WTC11 (cell line): ENCODE measurements around the gene MARK3. TPM values are rescaled to one million over a fixed set of nuclear protein-coding genes. Genes with fewer than 3 reads are reported as not detected.
A peak's percentile ranks its signal among the peaks of the same experiment; 100 is the strongest.

Experiments used
- ATAC-seq: fragments of 200-7000 bp; cut with Tn5 transposase; 2 replicates; pipeline ENCODE4 v1.10.0; 2021; ENCODE audit warnings: mild to moderate bottlenecking, moderate library complexity
- CTCF ChIA-PET: fragments of 300-600 bp; sonication (Branson Sonifier 250); formaldehyde crosslinking; loops from one replicate; lab custom pipeline; 2021; ENCODE audit warnings: antibody characterized with exemption; lab: Charles Lee
- POLR2A ChIA-PET: fragments of 350-600 bp; sonication (Branson Sonifier 250); formaldehyde crosslinking; loops from one replicate; lab custom pipeline; 2021; ENCODE audit warnings: antibody characterized with exemption; lab: Charles Lee
- DNase-seq: peaks from one replicate; pipeline ENCODE4 v3.0.0; 2021; ENCODE audit warnings: low spot score
- H3K27ac Mint-ChIP-seq: 2 replicates; pipeline ENCODE4 v1.8.0; 2021; ENCODE audit warnings: mixed read lengths
- H3K27me3 Mint-ChIP-seq: 2 replicates; pipeline ENCODE4 v1.8.0; 2021; ENCODE audit warnings: low read depth, mild to moderate bottlenecking, moderate library complexity, mixed read lengths
- H3K36me3 Mint-ChIP-seq: 2 replicates; pipeline ENCODE4 v1.8.0; 2021; ENCODE audit warnings: mixed read lengths
- H3K4me1 Mint-ChIP-seq: 2 replicates; pipeline ENCODE4 v1.8.0; 2022; ENCODE audit warnings: mixed read lengths
- H3K4me3 Mint-ChIP-seq: 2 replicates; pipeline ENCODE4 v1.8.0; 2021; ENCODE audit warnings: mild to moderate bottlenecking, moderate library complexity, mixed read lengths
- H3K9me3 Mint-ChIP-seq: 2 replicates; pipeline ENCODE4 v1.8.0; 2021; ENCODE audit warnings: mixed read lengths
- ATF2 ChIP-seq: sonication (generic); formaldehyde crosslinking; IDR thresholded peaks from 2 replicates; pipeline ENCODE4 v1.8.1; 2022; ENCODE audit warnings: low read depth, missing genetic modification reagents, borderline replicate concordance
- ATF3 ChIP-seq: sonication (generic); formaldehyde crosslinking; conservative IDR thresholded peaks from 2 replicates; pipeline ENCODE4 v1.8.1; 2022; ENCODE audit warnings: mild to moderate bottlenecking, missing genetic modification reagents
- CTCF ChIP-seq: fragments of 200-600 bp; IDR thresholded peaks from 2 replicates; pipeline ENCODE4 v1.8.0; 2022; ENCODE audit warnings: antibody characterized with exemption
- E2F1 ChIP-seq: sonication (generic); formaldehyde crosslinking; IDR thresholded peaks from 2 replicates; pipeline ENCODE4 v1.8.0; 2022; ENCODE audit warnings: mild to moderate bottlenecking, missing genetic modification reagents
- FOXJ3 ChIP-seq: sonication (generic); formaldehyde crosslinking; IDR thresholded peaks from 2 replicates; pipeline ENCODE4 v1.9.0; 2021; ENCODE audit warnings: missing genetic modification reagents, mild to moderate bottlenecking, borderline replicate concordance
- FOXK1 ChIP-seq: sonication (generic); formaldehyde crosslinking; IDR thresholded peaks from 2 replicates; pipeline ENCODE4 v1.8.0; 2022; ENCODE audit warnings: mild to moderate bottlenecking, moderate library complexity, missing genetic modification reagents
- FOXP1 ChIP-seq: sonication (generic); formaldehyde crosslinking; IDR thresholded peaks from 2 replicates; pipeline ENCODE4 v1.8.0; 2022; ENCODE audit warnings: missing genetic modification reagents, mild to moderate bottlenecking, moderate library complexity, borderline replicate concordance
- FOXP4 ChIP-seq: sonication (generic); formaldehyde crosslinking; IDR thresholded peaks from 2 replicates; pipeline ENCODE4 v1.8.0; 2022; ENCODE audit warnings: mild to moderate bottlenecking, missing genetic modification reagents
- KAT7 ChIP-seq: sonication (generic); formaldehyde crosslinking; IDR thresholded peaks from 2 replicates; pipeline ENCODE4 v1.8.1; 2023; ENCODE audit warnings: missing genetic modification reagents, mild to moderate bottlenecking, borderline replicate concordance
- MYBL2 ChIP-seq: sonication (generic); formaldehyde crosslinking; IDR thresholded peaks from 2 replicates; pipeline ENCODE4 v1.8.1; 2023; ENCODE audit warnings: mild to moderate bottlenecking, moderate library complexity, missing genetic modification reagents
- NFE2L1 ChIP-seq: sonication (generic); formaldehyde crosslinking; IDR thresholded peaks from 2 replicates; pipeline ENCODE4 v1.8.1; 2023; ENCODE audit warnings: missing genetic modification reagents
- PRRX2 ChIP-seq: fragments of 250-450 bp; sonication (Bioruptor Pico); IDR thresholded peaks from 2 replicates; pipeline ENCODE4 v1.8.0; 2021; ENCODE audit warnings: mild to moderate bottlenecking
- RORB ChIP-seq: fragments of 250-450 bp; sonication (Bioruptor Pico); IDR thresholded peaks from 2 replicates; pipeline ENCODE4 v1.9.0; 2021; ENCODE audit warnings: mild to moderate bottlenecking
- STAT6 ChIP-seq: sonication (generic); formaldehyde crosslinking; conservative IDR thresholded peaks from 2 replicates; pipeline ENCODE4 v1.8.1; 2023; ENCODE audit warnings: mild to moderate bottlenecking, low read depth, missing genetic modification reagents, moderate library complexity
- TCF7 ChIP-seq: sonication (generic); formaldehyde crosslinking; IDR thresholded peaks from 2 replicates; pipeline ENCODE4 v1.8.0; 2022; ENCODE audit warnings: mild to moderate bottlenecking, low read depth, missing genetic modification reagents, moderate library complexity
- TEAD1 ChIP-seq: sonication (generic); formaldehyde crosslinking; IDR thresholded peaks from 2 replicates; pipeline ENCODE4 v1.8.0; 2022; ENCODE audit warnings: mild to moderate bottlenecking, missing genetic modification reagents
- USF1 ChIP-seq: sonication (generic); formaldehyde crosslinking; IDR thresholded peaks from 2 replicates; pipeline ENCODE4 v1.8.0; 2022; ENCODE audit warnings: mild to moderate bottlenecking, missing genetic modification reagents
- ZNF219 ChIP-seq: sonication (generic); formaldehyde crosslinking; IDR thresholded peaks from 2 replicates; pipeline ENCODE4 v1.8.0; 2023; ENCODE audit warnings: missing genetic modification reagents, mild to moderate bottlenecking, borderline replicate concordance
- ZNF232 ChIP-seq: sonication (generic); formaldehyde crosslinking; IDR thresholded peaks from 2 replicates; pipeline ENCODE4 v1.8.0; 2022; ENCODE audit warnings: mild to moderate bottlenecking, missing genetic modification reagents
- ZNF317 ChIP-seq: sonication (generic); formaldehyde crosslinking; IDR thresholded peaks from 2 replicates; pipeline ENCODE4 v1.8.1; 2023; ENCODE audit warnings: low read depth, mild to moderate bottlenecking, moderate library complexity, missing genetic modification reagents, borderline replicate concordance
- total RNA-seq: library from RNA; stranded (reverse); gene quantifications from 3 replicates; pipeline ENCODE4 v1.2.3, GENCODE V29; 2021

Gene MARK3
- total RNA-seq, 1 experiment from 2014 or later, result 93.7 TPM

- H3K27me3 Mint-ChIP-seq, result no peaks in the 10 kb centered on the region
- H3K9me3 Mint-ChIP-seq, result no peaks in the 10 kb centered on the region
- TF ChIP-seq ZNF232 (CRISPR knock-in tag), result no peak
- H3K4me3 Mint-ChIP-seq, result no peak overlapping the region
- ATAC-seq (no peak), DNase-seq (no peak)
- H3K4me1 Mint-ChIP-seq, result peaks cover 5% of the 10 kb centered on the region; the same call in 1 of the 2 replicates
- POLR2A ChIA-PET, result no interaction called here
- CTCF ChIA-PET, result no interaction called here
- peaks cover 11% of the 10 kb centered on the region for H3K36me3 Mint-ChIP-seq
- 0 out of 2 replicates have a peak overlapping the region, but pooled peaks have one; percentile 3 for H3K27ac Mint-ChIP-seq
These were observed 68.6 kb downstream of the MARK3 start for GRCh38 chr14:103453791-103454190.

- no peak for ATAC-seq
- Mint-ChIP-seq H3K27ac (peak overlapping the region; percentile 57), H3K9me3 (no peaks in the 10 kb centered on the region), H3K4me3 (no peak overlapping the region), H3K36me3 (peaks cover 15% of the 10 kb centered on the region), H3K4me1 (peaks cover 5% of the 10 kb centered on the region; the same call in 1 of the 2 replicates), H3K27me3 (no peaks in the 10 kb centered on the region)
- no peak for DNase-seq
- ChIA-PET POLR2A (no interaction called here), CTCF (interaction anchor here (0.6 kb wide), 1 partner anchor 97 kb away, joined by 3 read pairs; no protein-coding TSS in a partner anchor)
- TF ChIP-seq ZNF219 (CRISPR knock-in tag), result no peak
- 0 out of 2 replicates have a peak, but pooled peaks have one; percentile 36 for TF ChIP-seq NFE2L1 (CRISPR knock-in tag)
These were observed 71.1 kb downstream of the MARK3 start for GRCh38 chr14:103456167-103456835.

- Mint-ChIP-seq H3K4me3 (no peak overlapping the region), H3K9me3 (no peaks in the 10 kb centered on the region), H3K27ac (peak overlapping the region; percentile 73; the same call in 1 of the 2 replicates), H3K4me1 (peaks cover 5% of the 10 kb centered on the region; the same call in 1 of the 2 replicates), H3K36me3 (peaks cover 28% of the 10 kb centered on the region), H3K27me3 (no peaks in the 10 kb centered on the region)
- ATAC-seq, result no peak
- no peak for DNase-seq
- TF ChIP-seq KAT7 (CRISPR knock-in tag) (no peak), FOXJ3 (no peak), ATF2 (CRISPR knock-in tag) (no peak), TEAD1 (CRISPR knock-in tag) (no peak), ZNF317 (CRISPR knock-in tag) (no peak), FOXP4 (no peak), ATF3 (CRISPR knock-in tag) (no peak), USF1 (CRISPR knock-in tag) (no peak), FOXK1 (CRISPR knock-in tag) (no peak), FOXP1 (CRISPR knock-in tag) (no peak), MYBL2 (CRISPR knock-in tag) (no peak), STAT6 (CRISPR knock-in tag) (no peak), TCF7 (CRISPR knock-in tag) (no peak), PRRX2 (CRISPR knock-in tag) (no peak), E2F1 (CRISPR knock-in tag) (no peak), CTCF (no peak), RORB (CRISPR knock-in tag) (no peak)
- ChIA-PET POLR2A (no interaction called here), CTCF (interaction anchor here (1.2 to 1.5 kb wide), 4 partner anchors 40 to 69 kb away, joined by 3 to 7 read pairs (median 4); no protein-coding TSS in a partner anchor)
These were observed 75.2 kb downstream of the MARK3 start for GRCh38 chr14:103460415-103460814.
